ENCODE measurements around the gene TFB2M.
"Not testable (repeated sequence)": the region's sequence is repeated elsewhere in the genome, so short reads cannot be mapped to it uniquely, and the experiment has no call there.

The TFB2M gene

DNA sequence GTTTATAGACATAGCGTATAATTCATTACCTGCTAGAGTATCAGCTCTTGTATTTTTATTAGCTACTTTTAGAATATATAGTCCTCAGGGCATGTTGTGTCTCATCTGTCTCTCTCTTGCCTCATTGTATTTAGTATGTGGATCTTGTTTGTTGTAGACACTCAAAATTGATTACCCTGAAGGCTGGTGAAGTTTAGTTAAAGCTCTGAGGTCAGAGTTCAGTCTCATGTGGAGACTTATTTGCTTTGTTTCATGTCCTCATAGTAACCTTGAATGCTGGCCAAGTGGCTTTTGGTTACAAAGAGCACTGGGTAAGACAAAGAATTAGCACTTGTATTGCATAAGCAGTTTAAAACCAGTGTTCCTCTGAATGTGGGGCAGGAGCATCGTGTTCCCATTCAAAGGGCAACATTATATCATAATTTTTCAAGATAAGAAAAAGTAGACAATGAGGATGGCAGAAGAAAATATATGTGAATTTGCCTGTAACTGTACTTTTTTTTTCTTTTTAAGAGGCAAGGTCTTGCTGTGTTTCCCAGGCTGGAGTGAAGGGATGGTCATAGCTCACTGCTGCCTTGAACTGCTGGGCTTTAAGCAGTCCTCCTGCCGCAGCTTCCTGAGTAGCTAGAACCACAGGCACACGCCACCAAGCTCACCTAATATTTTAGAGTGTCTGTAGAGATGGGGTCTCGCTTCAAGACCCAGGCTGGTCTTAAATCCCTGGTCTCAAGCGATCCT lies 17.6 kb upstream of the TFB2M start:
- in situ Hi-C loops (cut with MboI; ENCODE audit: low sequenced_read_pairs): no loop called here

DNA sequence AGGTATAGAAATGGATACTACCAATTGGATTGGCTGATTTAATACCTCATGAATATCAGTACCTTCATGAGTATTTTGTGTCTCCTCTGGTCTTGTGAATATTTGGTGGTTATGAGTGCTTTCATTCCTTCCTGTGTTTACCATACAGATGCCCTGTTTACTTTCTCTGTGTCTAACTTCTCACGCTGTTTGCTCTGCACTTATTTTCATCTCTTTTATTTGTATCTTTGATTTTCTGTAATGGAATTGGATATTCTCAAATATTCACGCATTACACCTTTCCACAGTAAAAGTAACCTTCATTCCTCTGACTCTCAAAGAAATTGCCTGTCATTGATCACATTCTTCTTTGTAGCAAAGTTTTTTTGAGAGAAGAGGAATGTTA lies 17.0 kb upstream of the TFB2M start:
- in situ Hi-C loops (cut with MboI; ENCODE audit: low sequenced_read_pairs): no loop called here

DNA sequence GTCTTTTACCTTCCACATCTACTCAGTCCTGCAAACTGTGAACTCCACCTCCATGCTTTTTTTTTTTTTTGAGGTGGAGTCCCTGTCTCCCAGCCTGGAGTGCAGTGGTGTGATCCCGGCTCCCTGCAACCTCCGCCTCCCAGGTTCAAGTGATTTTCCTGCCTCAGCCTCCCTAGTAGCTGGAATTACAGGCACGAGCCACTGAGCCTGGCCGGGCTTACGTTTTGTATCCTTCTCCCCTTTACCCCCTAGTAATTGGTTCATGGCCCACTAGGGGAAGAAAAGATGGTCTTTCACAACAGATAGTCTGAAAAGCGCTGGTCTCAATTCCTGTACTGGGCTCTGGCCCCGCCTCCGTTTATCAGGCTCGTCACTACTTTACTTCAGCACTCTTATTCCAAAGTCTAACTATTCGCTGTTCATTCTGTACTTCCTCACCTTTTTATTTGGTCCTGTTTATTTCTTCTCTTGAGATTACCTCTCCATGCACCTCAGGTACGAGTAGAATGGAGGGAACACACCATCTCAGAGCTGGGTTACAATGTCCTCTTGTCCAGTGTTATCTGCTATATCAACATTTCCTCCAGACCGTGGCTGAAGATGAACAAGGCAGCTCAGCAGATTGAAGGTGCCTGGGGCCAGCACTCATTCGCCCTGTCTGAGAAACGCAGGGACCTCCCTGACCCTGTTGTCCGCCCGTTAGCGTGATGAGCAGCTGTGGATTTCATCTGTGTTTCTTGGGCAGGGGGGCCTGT lies 16.4 kb upstream of the TFB2M start:
- in situ Hi-C loops (cut with MboI; ENCODE audit: low sequenced_read_pairs): no loop called here

DNA sequence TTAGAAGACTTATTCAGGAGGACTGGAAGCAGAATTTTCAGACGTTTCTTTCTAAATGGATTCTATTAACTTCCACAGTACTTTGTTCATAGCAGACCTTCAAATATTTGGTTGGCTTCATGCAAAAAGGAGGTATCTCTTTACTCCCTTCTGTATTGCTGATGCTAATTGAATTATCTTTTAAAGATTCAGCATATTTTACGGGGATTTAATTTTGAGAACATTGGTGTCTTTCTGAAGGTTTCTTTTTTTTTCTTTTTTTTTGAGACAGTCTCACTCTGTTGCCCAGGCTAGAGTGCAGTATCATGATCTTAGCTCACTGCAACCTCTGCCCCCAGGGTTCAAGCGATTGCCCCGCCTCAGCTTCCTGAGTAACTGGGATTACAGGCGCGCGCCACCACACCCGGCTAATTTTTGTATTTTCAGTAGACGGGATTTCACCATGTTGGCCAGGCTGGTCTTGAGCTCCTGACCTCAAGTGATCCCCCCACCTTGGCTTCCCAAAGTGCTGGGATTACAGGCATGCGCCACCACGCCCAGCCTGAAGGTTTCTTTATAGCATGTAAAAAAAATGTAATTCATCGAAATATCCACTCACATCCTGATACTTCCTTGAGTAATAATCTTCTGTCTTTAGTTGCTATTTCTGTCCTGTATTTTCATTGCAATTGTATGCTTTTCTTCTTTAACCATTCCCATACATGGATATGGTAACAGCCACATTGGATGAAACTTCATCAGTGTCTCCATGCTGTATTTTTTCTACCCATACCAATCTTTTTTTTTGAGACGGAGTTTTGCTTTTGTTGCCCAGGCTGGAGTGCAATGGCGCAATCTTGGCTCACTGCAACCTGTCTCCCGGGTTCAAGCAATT lies 14.7 kb upstream of the TFB2M start:
- in situ Hi-C loops (cut with MboI; ENCODE audit: low sequenced_read_pairs): no loop called here

DNA sequence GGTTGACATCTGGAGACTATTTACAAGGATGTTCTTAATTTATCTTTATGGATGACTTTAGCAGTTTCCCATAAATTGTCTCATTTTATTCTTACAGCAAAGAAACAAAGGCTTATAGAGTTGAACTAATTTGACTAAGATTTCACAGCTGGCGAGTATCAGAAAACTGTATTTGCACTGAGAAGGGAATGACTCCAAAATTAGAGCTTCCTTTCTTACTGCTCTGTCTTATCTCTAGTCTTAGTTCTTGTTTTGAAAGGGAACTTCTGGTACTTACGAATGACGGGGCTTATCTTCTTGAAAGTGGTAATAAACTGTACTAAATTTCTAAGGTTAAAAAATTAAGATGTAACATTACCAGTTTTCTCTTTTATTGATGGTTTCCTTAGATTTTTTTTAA lies 13.8 kb upstream of the TFB2M start:
- in situ Hi-C loops (cut with MboI; ENCODE audit: low sequenced_read_pairs): no loop called here

DNA sequence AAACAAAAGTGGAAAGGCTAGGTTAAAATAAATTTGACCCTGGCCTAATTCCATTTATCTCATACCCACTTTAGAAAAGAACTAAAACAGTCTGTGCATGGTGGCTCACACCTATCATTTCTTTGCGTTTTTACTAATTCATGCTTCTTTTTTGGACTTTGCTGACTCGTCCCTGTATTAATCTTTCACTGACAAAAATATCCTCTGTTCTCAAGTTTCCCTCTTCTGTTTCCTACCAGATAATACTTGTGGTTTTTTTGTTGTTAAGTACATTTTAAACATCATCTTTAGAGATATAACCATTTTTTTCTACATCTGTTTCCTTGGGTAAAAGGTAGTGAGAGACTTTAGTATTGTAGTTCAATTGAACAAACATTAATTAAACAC lies 11.7 kb upstream of the TFB2M start:
- in situ Hi-C loops (cut with MboI; ENCODE audit: low sequenced_read_pairs): no loop called here

DNA sequence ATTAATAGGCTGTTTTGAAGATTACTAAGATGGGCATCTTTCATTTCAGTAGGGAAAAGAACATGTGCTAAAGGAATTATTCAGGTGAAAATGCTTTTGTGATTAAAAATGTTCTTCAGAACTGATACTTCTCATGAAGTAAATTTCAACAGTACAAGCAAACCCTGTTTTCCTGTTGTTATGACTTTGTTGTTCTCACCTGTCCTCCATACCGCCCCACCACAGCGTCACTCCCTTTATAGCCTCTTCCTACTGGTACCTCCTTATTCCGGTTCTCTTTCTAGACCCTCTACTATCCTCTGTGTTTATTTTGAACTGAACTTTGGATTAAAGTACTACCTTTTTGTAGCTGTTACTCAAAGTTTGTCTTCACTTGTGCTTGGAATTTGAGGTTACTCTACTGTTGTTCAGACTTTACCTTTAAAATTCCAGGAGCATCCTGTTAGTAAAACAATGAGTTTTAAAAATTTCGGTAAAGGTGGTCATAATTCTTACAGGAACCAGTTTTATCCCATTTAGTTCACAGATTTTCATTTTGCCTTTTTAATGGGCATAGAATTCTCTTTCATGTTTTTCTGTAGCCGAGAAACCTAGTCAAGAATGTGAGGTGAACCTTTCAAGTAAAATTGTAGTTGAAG lies 11.1 kb upstream of the TFB2M start:
- in situ Hi-C loops (cut with MboI; ENCODE audit: low sequenced_read_pairs): no loop called here

DNA sequence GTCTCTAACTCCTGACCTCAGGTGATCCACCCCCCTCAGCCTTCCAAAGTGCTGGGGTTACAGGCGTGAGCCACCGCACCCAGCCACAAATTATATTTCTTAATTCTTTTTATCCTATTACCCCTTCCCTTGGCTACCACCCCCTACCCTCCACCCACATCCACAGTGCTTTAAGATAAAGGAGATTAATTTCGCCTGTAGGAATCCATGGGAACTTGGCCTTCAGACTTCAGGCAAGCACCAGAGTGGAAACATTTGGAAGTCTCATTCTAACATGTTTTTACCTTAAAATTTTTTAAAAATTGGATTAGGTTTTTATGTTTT lies 10.6 kb upstream of the TFB2M start:
- in situ Hi-C loops (cut with MboI; ENCODE audit: low sequenced_read_pairs): no loop called here

DNA sequence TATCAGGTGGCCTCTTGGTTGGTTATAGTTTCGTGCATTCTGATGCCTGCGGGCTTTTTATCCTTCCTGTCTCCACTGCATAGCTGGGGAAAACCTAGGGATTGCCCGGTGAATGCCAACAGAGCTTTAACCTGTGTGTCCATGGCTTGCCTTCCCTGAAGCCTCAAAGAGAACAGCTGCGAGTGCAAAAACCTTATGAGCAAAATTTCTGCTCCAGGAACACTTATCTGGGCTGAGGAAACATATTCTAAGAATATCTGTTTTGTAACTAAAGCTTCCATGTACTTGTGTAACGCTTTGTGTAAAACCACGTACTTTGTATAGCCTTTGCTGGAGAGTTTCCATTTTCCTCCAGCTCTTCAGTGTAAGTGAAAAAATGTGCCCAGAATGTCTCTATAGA lies 7.4 kb upstream of the TFB2M start:
- in situ Hi-C loops (cut with MboI; ENCODE audit: low sequenced_read_pairs): no loop called here

DNA sequence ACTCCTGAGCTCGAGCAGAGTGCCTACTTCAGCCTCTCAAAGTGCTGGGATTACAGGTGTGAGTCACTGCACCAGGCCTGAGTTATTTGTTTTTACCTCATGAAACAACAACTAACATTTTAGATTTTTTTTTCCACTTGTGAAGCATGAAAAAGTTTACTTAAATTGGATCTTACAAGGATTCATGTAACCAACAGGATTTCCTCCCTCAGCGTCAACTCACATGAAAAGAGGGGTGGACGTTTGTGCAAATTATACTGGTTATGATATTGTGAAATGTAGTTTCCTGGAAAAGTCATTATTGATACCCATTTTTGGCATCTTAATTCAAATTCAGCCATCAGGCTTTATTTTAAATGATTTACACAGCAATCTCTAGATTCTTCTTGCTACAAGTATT lies 6.7 kb upstream of the TFB2M start:
- in situ Hi-C loops (cut with MboI; ENCODE audit: low sequenced_read_pairs): no loop called here

DNA sequence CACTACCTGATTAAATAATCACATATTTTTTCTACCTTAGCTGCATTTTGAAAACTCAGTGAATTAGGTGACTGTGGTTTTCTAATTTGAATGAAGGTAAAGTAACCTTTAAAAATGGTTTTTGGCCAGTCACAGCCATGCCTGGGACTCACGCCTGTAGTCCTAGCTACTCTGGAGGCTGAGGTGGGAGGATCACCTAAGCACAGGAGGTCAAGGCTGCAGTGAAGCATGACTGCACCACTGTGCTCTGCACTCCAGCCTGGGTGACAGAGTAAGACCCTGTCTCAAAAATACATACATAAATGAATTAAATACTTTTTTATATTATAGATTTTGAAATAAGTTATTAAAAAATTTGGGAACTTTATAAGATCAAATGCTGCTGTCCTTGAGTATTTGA lies 5.9 kb upstream of the TFB2M start:
- in situ Hi-C loops (cut with MboI; ENCODE audit: low sequenced_read_pairs): no loop called here

DNA sequence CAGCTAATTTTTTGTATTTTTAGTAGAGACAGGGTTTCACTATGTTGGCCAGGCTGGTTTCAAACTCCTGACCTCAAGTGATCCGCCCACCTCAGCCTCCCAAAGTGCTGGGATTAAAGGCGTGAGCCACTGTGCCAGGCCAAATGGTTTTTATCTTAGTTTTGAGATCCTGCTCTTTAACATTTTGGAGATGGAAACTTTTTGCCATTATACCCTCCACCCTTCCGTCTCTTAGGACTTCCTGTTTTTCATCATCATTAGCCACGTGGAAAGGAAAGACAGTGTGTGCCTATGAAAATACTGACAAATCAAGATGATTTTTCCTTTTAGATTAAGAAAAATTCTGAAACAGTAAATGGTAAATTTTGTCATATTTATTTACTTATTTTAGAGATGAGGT lies 5.2 kb upstream of the TFB2M start:
- in situ Hi-C loops (cut with MboI; ENCODE audit: low sequenced_read_pairs): not testable (repeated sequence)

DNA sequence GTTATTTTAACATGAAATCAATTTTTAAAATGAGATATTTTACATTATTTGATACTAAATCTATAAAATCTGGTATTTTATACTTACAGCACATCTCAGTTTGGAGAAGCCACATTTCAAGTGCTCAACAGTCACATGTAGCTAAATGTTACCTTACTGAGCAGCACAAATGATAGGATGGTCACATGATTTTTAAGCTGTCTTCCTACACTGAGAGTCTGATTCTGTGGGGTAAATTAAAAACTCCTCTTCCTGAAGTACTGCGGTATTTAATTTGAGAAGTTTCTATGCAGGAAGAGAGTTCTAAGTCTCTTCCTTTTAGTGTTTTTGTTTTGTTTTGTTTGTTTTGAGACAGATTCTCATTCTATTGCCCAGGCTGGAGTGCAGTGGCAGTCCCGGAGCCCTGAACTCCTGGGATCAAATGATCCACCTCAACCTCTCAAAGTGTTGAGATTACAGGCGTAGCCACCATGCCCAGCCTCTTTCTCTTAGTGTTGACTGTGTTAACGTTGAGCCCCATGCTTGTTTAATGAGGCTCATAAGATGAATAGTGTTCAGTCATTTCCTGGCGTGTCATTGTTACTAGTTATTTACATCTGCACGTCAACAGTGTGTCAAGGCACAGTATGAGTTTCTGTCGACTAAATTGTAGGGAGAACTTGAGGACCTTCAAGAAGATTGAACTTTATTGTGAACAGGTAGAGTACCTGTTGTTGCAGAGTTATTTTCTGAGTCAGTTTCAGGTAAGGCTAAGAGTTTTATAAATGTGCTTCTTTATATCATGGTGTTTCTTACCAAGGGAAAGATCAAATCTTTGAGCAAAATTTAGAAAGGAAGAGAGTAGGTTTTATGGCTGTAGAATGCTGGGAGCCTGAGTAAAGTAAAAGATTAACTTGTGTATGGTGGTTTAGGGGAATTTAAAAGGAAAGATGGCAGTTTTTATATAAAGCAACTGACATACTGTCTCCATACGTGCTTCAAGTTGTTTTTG lies 3.5 kb upstream of the TFB2M start:
- in situ Hi-C loops (cut with MboI; ENCODE audit: low sequenced_read_pairs): no loop called here

DNA sequence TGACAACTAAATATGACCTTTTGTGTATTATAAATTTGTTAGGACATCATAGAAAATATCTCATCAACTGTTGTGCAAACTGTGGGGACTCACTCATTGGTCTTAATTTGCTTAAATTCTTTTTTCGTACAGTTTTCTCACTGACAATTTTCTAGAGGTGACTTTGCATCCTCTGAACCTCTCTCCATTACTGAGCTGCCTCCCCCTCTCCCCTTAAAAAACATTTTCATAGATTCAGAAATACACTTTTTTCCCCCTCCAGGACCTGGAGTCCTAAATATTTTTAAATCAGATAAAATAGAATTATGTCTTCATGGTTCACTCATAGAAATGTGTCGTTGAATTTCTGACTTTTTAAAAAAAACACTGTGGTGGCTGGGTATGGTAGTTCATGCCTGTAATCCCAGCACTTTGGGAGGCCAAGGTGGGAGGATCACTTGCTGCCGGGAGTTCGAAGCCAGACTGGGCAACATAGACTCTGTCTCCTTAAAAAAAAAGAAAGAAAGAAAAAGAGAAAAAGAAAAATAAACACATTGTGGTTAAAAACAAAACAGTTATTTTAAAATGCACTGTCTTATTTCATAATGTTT lies 1.7 kb upstream of the TFB2M start:
- in situ Hi-C loops (cut with MboI; ENCODE audit: low sequenced_read_pairs): no loop called here

DNA sequence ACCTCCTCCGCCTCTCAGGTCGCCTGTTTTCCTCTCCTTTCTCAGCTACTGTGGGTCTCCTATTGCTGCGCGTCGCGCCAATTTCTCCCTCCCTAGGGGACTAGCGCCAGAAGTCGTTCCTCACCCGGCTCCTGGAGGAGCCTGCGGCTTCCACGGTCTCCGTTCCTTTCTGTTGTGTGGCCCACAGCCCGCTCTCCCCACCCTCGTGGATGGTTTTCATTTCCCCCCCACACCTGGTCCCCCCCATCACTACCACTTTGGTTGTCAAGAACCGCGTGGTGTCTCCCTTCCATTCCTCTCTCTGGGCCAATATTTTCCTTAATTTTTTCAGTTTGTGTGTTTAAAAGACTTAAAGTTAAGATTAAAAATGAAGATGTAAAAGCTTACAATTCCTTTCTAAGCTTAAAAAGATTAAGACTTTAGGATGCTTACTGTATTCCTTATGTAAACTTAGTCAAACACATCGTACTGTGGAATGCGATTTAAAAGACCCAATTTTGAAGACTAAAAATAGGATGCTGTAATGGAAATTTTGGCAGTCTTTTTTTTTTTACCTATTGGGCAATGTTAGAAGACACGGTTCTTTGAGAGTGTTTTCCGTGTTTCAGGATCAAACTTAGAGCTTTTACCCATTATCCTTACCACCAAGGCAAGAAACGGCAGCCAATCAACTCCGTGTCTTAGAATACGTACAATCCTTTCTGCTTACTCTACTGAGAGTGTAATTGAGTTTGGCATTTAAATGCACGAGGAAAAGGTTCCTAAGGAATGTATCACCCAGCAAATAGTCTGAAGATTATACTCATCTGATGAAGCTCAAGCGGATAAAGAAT lies 968 bp upstream of the TFB2M start:
- in situ Hi-C loops (cut with MboI; ENCODE audit: low sequenced_read_pairs): no loop called here

DNA sequence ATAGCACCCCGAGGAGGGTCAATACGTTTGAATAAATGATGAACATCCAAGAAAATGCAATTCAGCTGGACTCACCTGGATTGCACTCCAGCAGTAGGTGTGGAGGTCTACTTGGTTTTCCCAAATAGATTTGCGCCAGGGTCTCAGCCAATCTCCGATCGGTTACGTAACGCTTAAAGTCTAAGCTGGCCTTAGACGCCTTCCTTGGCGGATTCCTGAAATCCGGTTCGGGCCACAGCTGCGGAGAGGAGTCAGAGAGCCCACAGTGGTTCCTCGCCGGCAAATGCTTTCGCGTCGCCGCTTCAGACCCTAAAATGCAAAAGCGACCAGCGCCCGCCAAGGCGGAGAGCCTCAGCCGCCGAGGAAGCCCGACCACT lies 322 bp downstream of the TFB2M start:
- in situ Hi-C loops (cut with MboI; ENCODE audit: low sequenced_read_pairs): no loop called here

DNA sequence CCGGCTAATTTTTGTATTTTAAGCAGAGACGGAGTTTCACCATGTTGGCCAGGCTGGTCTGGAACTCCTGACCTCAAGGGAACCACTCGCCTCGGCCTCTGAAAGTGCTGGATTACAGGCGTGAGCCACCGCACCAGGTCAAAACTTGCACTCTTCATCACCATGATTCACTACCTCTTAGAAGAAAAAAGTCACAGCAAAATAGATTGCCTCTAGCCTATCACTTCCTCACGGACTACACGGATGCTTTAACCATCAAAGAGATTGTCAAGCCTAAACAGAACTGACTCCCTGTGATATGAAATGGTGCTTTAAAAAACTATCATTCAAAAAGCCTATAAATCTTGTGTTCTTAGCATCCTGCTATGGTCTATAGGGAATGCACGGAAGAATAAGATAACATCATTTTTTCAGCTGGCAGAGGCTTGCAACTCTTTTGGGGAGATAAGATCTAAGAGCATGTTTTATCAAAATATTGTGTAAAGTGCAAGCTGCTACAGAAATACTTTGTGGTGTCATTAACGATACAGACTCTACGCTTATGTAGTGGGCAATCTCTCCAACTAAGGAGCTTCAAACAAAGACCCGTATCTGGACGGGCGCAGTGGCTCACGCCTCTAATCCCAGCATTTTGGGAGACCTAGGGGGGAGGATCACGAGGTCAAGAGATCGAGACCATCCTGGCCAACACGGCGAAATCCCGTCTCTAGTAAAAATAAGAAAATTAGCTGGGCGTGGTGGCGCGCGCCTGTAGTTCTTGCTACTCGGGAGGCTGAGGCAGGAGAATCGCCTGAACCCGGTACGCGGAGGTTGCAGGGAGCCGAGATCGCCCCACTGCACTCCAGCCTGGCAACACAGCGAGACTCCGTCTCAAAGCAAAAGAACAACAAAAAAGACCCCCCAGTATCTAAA lies 966 bp downstream of the TFB2M start:
- in situ Hi-C loops (cut with MboI; ENCODE audit: low sequenced_read_pairs): no loop called here

DNA sequence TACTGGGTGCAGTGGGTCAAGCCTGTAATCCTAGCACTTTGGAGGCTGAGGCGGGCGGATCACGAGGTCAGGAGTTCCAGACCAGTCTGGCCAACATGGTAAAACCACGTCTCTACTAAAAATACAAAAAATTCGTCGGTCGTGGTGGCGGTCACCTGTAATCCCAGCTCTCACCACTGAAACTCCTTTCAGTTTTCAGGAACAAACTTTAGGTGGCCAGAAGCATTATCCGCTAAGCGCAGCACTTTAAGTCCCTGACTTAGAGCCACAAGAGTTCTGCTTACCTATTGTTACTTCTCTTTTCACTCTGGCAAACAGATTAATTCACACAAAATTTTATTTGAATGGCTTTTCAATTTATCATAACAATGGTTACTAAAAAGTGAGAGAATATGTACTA lies 5.2 kb downstream of the TFB2M start:
- in situ Hi-C loops (cut with MboI; ENCODE audit: low sequenced_read_pairs): not testable (repeated sequence)

Data from HL-60/S4 treated with retinoic acid at 250 ng/mL for 4 days and 3 days (cell line).